Left ventricle myocardium inferior (tissue), 1 donor: ENCODE results near the gene MMADHC. TPM values are rescaled to one million over a fixed set of nuclear protein-coding genes. Genes with fewer than 3 reads are reported as not detected.

ENCODE experiments used
- DNase-seq: peaks from one replicate; pipeline ENCODE4 v3.0.0-alpha.2; 2020
- H3K27ac ChIP-seq: fragments of 200-600 bp; replicated peaks from 2 replicates; pipeline ENCODE4 v1.8.0; 2021
- H3K27me3 ChIP-seq: fragments of 200-600 bp; 2 replicates; pipeline ENCODE4 v1.8.0; 2021; ENCODE audit warnings: low read depth
- H3K36me3 ChIP-seq: fragments of 200-600 bp; 2 replicates; pipeline ENCODE4 v1.8.0; 2021
- H3K4me1 ChIP-seq: fragments of 200-600 bp; 2 replicates; pipeline ENCODE4 v1.8.0; 2021
- H3K4me3 ChIP-seq: fragments of 200-600 bp; 2 replicates; pipeline ENCODE4 v1.8.0; 2021; ENCODE audit warnings: mild to moderate bottlenecking, moderate library complexity
- H3K9me3 ChIP-seq: fragments of 200-600 bp; replicated peaks from 2 replicates; pipeline ENCODE4 v1.8.0; 2021
- CTCF ChIP-seq: fragments of 200-600 bp; IDR thresholded peaks from 2 replicates; pipeline ENCODE4 v1.8.0; 2021; ENCODE audit warnings: antibody characterized with exemption, mild to moderate bottlenecking, borderline replicate concordance
- intact Hi-C: fragments of 100-400 bp; cut with micrococcal nuclease; formaldehyde crosslinking; loops from one replicate; pipeline ENCODE4 v1.11.0; 2022
- total RNA-seq: library from RNA; stranded (reverse); fragmentation: NEBNext Ultra II Directional; extraction: Animal tissue kit (Norgen Biotek cat#: 25700); gene quantifications from one replicate; pipeline ENCODE4 v1.2.1, GENCODE V29; 2021
- donor health status: DM: no; HTN: yes; CAD: no; lungs with severe emphysema.

The MMADHC gene
- total RNA-seq, 1 donor from 2014 or later: 109 TPM

DNA sequence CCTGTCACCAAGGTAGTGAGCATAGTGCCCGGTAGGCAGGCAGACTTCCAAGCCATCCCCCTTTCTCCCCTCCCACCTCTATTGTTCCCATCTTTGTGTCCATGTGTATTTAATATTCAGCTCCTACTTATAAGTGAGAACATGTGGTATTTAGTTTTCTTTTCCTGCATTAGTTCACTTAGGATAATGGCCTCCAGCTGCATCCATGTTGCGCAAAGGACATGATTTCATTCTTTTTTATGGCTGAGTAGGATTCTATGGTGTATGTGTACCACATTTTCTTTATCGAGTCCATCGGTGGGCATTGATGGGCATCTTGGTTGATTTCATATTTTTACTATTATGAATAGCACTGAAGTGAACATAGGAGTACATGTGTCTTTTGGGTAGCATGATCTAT lies 35.3 kb downstream of the MMADHC start:
- Histone ChIP-seq H3K36me3 (no peaks in the 10 kb centered on the region), H3K4me1 (no peaks in the 10 kb centered on the region), H3K9me3 (peaks cover 5% of the 10 kb centered on the region), H3K27ac (no peak overlapping the region), H3K27me3 (peaks cover 7% of the 10 kb centered on the region), H3K4me3 (no peak overlapping the region)
- intact Hi-C loops: no loop called here
- DNase-seq: no peak
- TF ChIP-seq CTCF: no peak

DNA sequence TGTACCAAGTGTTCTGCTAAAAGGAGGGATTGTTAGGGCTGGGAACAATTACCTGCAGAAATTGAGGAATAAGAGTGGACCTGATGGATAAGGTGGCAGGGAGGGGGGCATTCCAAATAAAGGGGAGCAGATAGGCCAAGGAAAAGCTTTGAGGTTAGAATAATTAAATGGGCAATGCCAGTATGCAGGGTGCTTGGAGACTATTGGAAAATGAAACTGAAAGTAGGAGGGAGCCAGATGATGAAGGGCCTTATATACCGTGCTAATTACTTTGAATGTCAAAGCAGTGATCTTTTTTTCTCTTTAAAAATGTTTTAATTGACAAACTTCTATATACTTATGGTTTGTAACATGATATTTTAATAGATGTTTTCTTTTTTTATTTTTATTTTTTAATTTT lies 42.9 kb downstream of the MMADHC start:
- DNase-seq: no peak
- Histone ChIP-seq H3K36me3 (no peaks in the 10 kb centered on the region), H3K4me3 (no peak overlapping the region), H3K27ac (no peak overlapping the region), H3K9me3 (no peaks in the 10 kb centered on the region), H3K27me3 (no peaks in the 10 kb centered on the region), H3K4me1 (no peaks in the 10 kb centered on the region)
- intact Hi-C loops: no loop called here
- TF ChIP-seq CTCF: no peak

DNA sequence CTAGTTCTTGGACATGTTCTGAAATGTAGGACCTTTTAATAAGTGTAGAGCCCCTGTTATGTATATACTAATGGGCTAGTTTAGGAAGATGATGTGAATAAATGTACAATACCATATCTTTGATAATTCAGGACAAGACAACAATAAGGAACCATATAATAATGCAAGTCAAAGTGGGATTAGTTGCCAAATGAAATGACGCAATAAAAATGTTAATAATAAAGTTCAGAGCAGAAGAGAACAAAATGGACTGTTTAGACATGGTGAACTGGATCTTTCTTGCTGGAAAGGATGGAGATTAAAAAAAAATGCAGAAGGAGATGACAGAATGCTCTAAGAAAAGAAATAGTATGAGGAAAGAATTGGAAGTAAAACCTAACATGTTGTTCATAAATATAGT lies 43.7 kb downstream of the MMADHC start:
- Histone ChIP-seq H3K4me1 (no peaks in the 10 kb centered on the region), H3K4me3 (no peak overlapping the region), H3K27ac (no peak overlapping the region), H3K27me3 (no peaks in the 10 kb centered on the region), H3K36me3 (no peaks in the 10 kb centered on the region), H3K9me3 (no peaks in the 10 kb centered on the region)
- intact Hi-C loops: no loop called here
- no peak for DNase-seq
- no peak for TF ChIP-seq CTCF

DNA sequence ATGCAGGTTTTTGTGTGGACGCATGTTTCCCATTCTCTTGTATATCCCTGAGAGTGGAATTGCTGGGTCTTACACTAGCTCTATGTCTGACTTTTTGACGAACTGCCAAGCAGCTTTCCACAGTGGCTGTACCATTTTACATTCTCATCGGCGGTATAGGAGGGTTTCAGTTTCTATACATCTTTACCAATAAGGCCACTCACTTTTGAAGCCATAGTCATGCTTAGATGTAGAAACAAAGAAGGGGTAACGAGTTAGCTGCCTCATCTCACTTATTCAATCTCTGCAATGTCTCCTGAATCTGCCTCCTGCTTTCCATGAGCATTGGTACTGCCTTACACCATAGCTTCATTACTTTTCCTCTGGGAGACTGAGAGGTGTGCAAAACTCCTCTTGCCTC lies 47.4 kb downstream of the MMADHC start:
- Histone ChIP-seq H3K27ac (no peak overlapping the region), H3K4me3 (no peak overlapping the region), H3K27me3 (no peaks in the 10 kb centered on the region), H3K36me3 (no peaks in the 10 kb centered on the region), H3K4me1 (no peaks in the 10 kb centered on the region), H3K9me3 (no peaks in the 10 kb centered on the region)
- no peak for TF ChIP-seq CTCF
- intact Hi-C loops: no loop called here
- no peak for DNase-seq

- H3K4me1 ChIP-seq: no peaks in the 10 kb centered on the region
- H3K9me3 ChIP-seq: no peaks in the 10 kb centered on the region
- no peak for TF ChIP-seq CTCF
These were observed 49.3 kb downstream of the MMADHC start for GRCh38 chr2:149538138-149538833.

More at GRCh38 chr2:149538138-149538833, 49.3 kb downstream of the MMADHC start:
- Histone ChIP-seq H3K36me3 (no peaks in the 10 kb centered on the region), H3K27me3 (no peaks in the 10 kb centered on the region), H3K27ac (no peak overlapping the region), H3K4me3 (no peak overlapping the region)
- no peak for DNase-seq
- intact Hi-C loops: no loop called here
